ENCODE data around the gene LRRC53. TPM values are rescaled to one million over a fixed set of nuclear protein-coding genes. Genes with fewer than 3 reads are reported as not detected.

Gene LRRC53
- total RNA-seq, 1 donor from 2014 or later, result not detected

GRCh38 chr1:74426208-74426937 lies 86.0 kb downstream of the LRRC53 start:
- no peaks in the 10 kb centered on the region for H3K36me3 ChIP-seq
- DNase-seq, result no peak
- TF ChIP-seq CTCF (IDR thresholded peaks at IDR 0.05), result no peak

GRCh38 chr1:74425676-74426075 lies 86.7 kb downstream of the LRRC53 start:
- Histone ChIP-seq H3K36me3 (no peaks in the 10 kb centered on the region), H3K27ac (no peak overlapping the region), H3K27me3 (ENCODE audit: low read depth) (no peaks in the 10 kb centered on the region), H3K9me3 (no peaks in the 10 kb centered on the region), H3K4me1 (no peaks in the 10 kb centered on the region), H3K4me3 (no peak overlapping the region)
- no peak for DNase-seq
- intact Hi-C loops (cut with DNase I), result no loop called here
- no peak for TF ChIP-seq CTCF (IDR thresholded peaks at IDR 0.05)
- ATAC-seq, result no peak

More at GRCh38 chr1:74426208-74426937, 86.0 kb downstream of the LRRC53 start:
- intact Hi-C loops (cut with DNase I), result no loop called here
- Histone ChIP-seq H3K4me1 (no peaks in the 10 kb centered on the region), H3K4me3 (no peak overlapping the region), H3K27ac (no peak overlapping the region), H3K9me3 (no peaks in the 10 kb centered on the region), H3K27me3 (ENCODE audit: low read depth) (no peaks in the 10 kb centered on the region)
- no peak for ATAC-seq

GRCh38 chr1:74423471-74423870 lies 88.9 kb downstream of the LRRC53 start:
- H3K4me1 ChIP-seq, result no peaks in the 10 kb centered on the region
- no peak overlapping the region for H3K4me3 ChIP-seq
- DNase-seq (no peak), ATAC-seq (no peak)
- no peaks in the 10 kb centered on the region for H3K36me3 ChIP-seq
- H3K9me3 ChIP-seq, result no peaks in the 10 kb centered on the region
- H3K27ac ChIP-seq, result no peak overlapping the region
- TF ChIP-seq CTCF (IDR thresholded peaks at IDR 0.05), result no peak
- no peaks in the 10 kb centered on the region for H3K27me3 ChIP-seq (ENCODE audit: low read depth)
- intact Hi-C loops (cut with DNase I), result no loop called here

GRCh38 chr1:74422421-74423292 lies 89.8 kb downstream of the LRRC53 start:
- no peaks in the 10 kb centered on the region for H3K9me3 ChIP-seq
- TF ChIP-seq CTCF (IDR thresholded peaks at IDR 0.05), result no peak
- DNase-seq (no peak), ATAC-seq (peak; percentile 38 to 50)
- no peaks in the 10 kb centered on the region for H3K36me3 ChIP-seq
- H3K27me3 ChIP-seq (ENCODE audit: low read depth), result no peaks in the 10 kb centered on the region
- no peak overlapping the region for H3K27ac ChIP-seq
- no peaks in the 10 kb centered on the region for H3K4me1 ChIP-seq
- H3K4me3 ChIP-seq, result no peak overlapping the region
- intact Hi-C loops (cut with DNase I), result no loop called here

GRCh38 chr1:74420467-74420866 lies 91.9 kb downstream of the LRRC53 start:
- Histone ChIP-seq H3K4me3 (no peak overlapping the region), H3K4me1 (no peaks in the 10 kb centered on the region), H3K9me3 (no peaks in the 10 kb centered on the region), H3K27ac (no peak overlapping the region), H3K36me3 (no peaks in the 10 kb centered on the region), H3K27me3 (ENCODE audit: low read depth) (no peaks in the 10 kb centered on the region)
- DNase-seq, result no peak
- no peak for TF ChIP-seq CTCF (IDR thresholded peaks at IDR 0.05)
- intact Hi-C loops (cut with DNase I), result no loop called here
- no peak for ATAC-seq

Other genes with a start within 250 kb of the LRRC53 start
- gene ERICH3, start 161.2 kb upstream of the LRRC53 start, total RNA-seq, result 8.1 TPM
- gene CRYZ, start 220.4 kb upstream of the LRRC53 start, total RNA-seq, result 34.8 TPM
- 21.6 TPM for gene TYW3, start 220.5 kb upstream of the LRRC53 start, total RNA-seq